SK-N-SH treated with all-trans-retinoic acid at 6 μM for 48 hours (cell line): Measurements from ENCODE around the gene SLC18A2.

Source experiments
- ESRRG ChIP-seq: fragments of 250-450 bp; sonication (Bioruptor Pico); IDR thresholded peaks from 2 replicates; pipeline ENCODE4 v1.6.1; 2021; ENCODE audit warnings: mild to moderate bottlenecking
- OSR1 ChIP-seq: fragments of 250-450 bp; sonication (Bioruptor Pico); IDR thresholded peaks from 2 replicates; pipeline ENCODE4 v1.8.0; 2022; ENCODE audit warnings: moderate library complexity, mild to moderate bottlenecking, inconsistent platforms
- RARB ChIP-seq: fragments of 250-450 bp; sonication (Bioruptor Pico); IDR thresholded peaks from 2 replicates; pipeline ENCODE4 v1.8.0; 2021; ENCODE audit warnings: mild to moderate bottlenecking, moderate library complexity
- ZFP3 ChIP-seq: fragments of 250-450 bp; sonication (Bioruptor Pico); IDR thresholded peaks from 2 replicates; pipeline ENCODE4 v1.5.0; 2020; ENCODE audit warnings: mild to moderate bottlenecking, moderate library complexity
- TF ChIP-seq, protein P1 (sequence below): fragments of 250-450 bp; sonication (Bioruptor Pico); IDR thresholded peaks from 2 replicates; pipeline ENCODE4 v1.5.1; 2021; ENCODE audit warnings: mild to moderate bottlenecking, moderate library complexity

DNA sequence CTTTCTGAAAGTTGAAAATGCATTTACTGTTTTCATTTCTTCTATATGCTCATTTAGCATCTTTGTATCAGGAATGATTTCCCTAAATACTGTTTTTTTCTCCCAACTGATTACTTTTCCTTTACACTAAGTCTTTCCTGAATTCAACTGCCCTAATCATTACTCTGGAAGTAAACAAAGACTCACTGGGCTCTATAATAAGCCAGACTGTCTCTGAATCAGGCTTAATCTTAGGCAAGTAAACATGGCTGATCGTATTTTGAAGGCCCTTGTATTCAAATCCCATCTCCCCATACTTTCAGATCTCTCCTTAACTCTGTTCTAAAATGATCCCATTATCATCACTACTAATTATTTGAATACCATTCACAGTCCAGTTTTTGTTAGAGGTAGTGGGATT, 72.7 kb downstream of the SLC18A2 start:
- TF ChIP-seq OSR1 (no peak), ZFP3 (CRISPR knock-in tag) (no peak), ESRRG (CRISPR knock-in tag) (no peak), RARB (CRISPR knock-in tag) (no peak)
- TF ChIP-seq, protein P1, sequence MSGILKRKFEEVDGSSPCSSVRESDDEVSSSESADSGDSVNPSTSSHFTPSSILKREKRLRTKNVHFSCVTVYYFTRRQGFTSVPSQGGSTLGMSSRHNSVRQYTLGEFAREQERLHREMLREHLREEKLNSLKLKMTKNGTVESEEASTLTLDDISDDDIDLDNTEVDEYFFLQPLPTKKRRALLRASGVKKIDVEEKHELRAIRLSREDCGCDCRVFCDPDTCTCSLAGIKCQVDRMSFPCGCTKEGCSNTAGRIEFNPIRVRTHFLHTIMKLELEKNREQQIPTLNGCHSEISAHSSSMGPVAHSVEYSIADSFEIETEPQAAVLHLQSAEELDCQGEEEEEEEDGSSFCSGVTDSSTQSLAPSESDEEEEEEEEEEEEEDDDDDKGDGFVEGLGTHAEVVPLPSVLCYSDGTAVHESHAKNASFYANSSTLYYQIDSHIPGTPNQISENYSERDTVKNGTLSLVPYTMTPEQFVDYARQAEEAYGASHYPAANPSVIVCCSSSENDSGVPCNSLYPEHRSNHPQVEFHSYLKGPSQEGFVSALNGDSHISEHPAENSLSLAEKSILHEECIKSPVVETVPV (CRISPR knock-in tag): no peak
